Tibial nerve (tissue), 4 donors: ENCODE data around the gene DRD4. TPM values are rescaled to one million over a fixed set of nuclear protein-coding genes. Genes with fewer than 3 reads are reported as not detected.

ENCODE experiments used
- DNase-seq, 2 donors: peaks; one replicate each; pipeline ENCODE4 v3.0.0-alpha.2; 2019; ENCODE audit warnings: low spot score in 2 of 2
- H3K27ac ChIP-seq, 4 donors: fragments of 200-600 bp; sonication (generic) in 3 of 4; one replicate each; pipeline ENCODE4 v1.5.1; 2017 to 2019; ENCODE audit warnings: mild to moderate bottlenecking in 1 of 4
- H3K27me3 ChIP-seq, 2 donors: fragments of 200-600 bp; sonication (generic) in 1 of 2; one replicate each; pipeline versions ENCODE4 v1.5.1 to v1.6.0; 2017 to 2019
- H3K36me3 ChIP-seq, 3 donors: fragments of 200-600 bp; sonication (generic); one replicate each; pipeline ENCODE4 v1.5.1; 2018 to 2019
- H3K4me1 ChIP-seq, 4 donors: fragments of 200-600 bp; sonication (generic) in 3 of 4; one replicate each; pipeline ENCODE4 v1.5.1; 2017 to 2019
- H3K4me3 ChIP-seq, 4 donors: fragments of 200-600 bp; sonication (generic) in 3 of 4; one replicate each; pipeline ENCODE4 v1.5.1; 2017 to 2019; ENCODE audit warnings: mild to moderate bottlenecking in 1 of 4, moderate library complexity in 1 of 4
- H3K9me3 ChIP-seq, 4 donors: fragments of 200-600 bp; sonication (generic) in 3 of 4; one replicate each; pipeline ENCODE4 v1.5.1; 2017 to 2019
- CTCF ChIP-seq, 5 experiments: fragments of 200-600 bp in 3 of 5; fragments of 450-650 bp in 2 of 5; sonication (generic) in 3 of 5; IDR thresholded peaks; one replicate each; pipeline ENCODE4 v1.5.1; 2016 to 2019; ENCODE audit warnings: antibody characterized with exemption in 5 of 5, mild to moderate bottlenecking in 3 of 5, moderate library complexity in 2 of 5
- EP300 ChIP-seq, 2 donors: sonication (generic); formaldehyde crosslinking; IDR thresholded peaks; one replicate each; pipeline ENCODE4 v1.6.1; 2017; ENCODE audit warnings: antibody characterized with exemption in 2 of 2, mild to moderate bottlenecking in 1 of 2
- POLR2A ChIP-seq, 2 donors: fragments of 450-650 bp; IDR thresholded peaks; one replicate each; pipeline ENCODE4 v1.6.1; 2017; ENCODE audit warnings: antibody characterized with exemption in 2 of 2, mild to moderate bottlenecking in 2 of 2, moderate library complexity in 2 of 2
- WGBS, 2 donors: methylation state at CpG; one replicate each; pipeline ENCODE4 v1.1.5; 2018; 5-methylcytosine and 5-hydroxymethylcytosine counted together
- total RNA-seq, 4 donors: library from RNA; depleted of rRNA; stranded (reverse); fragments of >200 nt; gene quantifications; one replicate each; pipeline ENCODE4 v1.1.0, GENCODE V29; 2016

DRD4 gene
- total RNA-seq, 4 donors from 2014 or later: 0.84 to 2.5 (median 0.90) TPM; not detected in 1

GRCh38 chr11:613369-613968, 23.6 kb upstream of the DRD4 start:
- no peak overlapping the region for H3K4me3 ChIP-seq
- DNase-seq: peak; percentile 68 to 73
- WGBS, 2 donors: 58 to 64% methylated on average over 25 to 32 of the region's 36 CpGs

GRCh38 chr11:614021-614622, 22.9 kb upstream of the DRD4 start:
- H3K27me3 ChIP-seq: no peaks in the 10 kb centered on the region
- DNase-seq: no peak
- peaks cover 0 to 38% (median 17%) of the 10 kb centered on the region in 4 donors for H3K4me1 ChIP-seq
- H3K4me3 ChIP-seq: peak overlapping the region in 1 of 4 donors; percentile 75
- 75 to 79% methylated on average over 14 of the region's 14 CpGs for WGBS, 2 donors
- H3K9me3 ChIP-seq: no peaks in the 10 kb centered on the region
- no peak for TF ChIP-seq POLR2A (IDR thresholded peaks at IDR 0.05)
- TF ChIP-seq CTCF (IDR thresholded peaks at IDR 0.05): no peak
- no peak for TF ChIP-seq EP300 (IDR thresholded peaks at IDR 0.05)
- H3K27ac ChIP-seq: peak overlapping the region; percentile 34 to 96 (median 92)
- H3K36me3 ChIP-seq: peaks cover 0 to 67% (median 12%) of the 10 kb centered on the region in 3 donors

More at GRCh38 chr11:613369-613968, 23.6 kb upstream of the DRD4 start:
- no peak for TF ChIP-seq POLR2A (IDR thresholded peaks at IDR 0.05)
- no peak for TF ChIP-seq CTCF (IDR thresholded peaks at IDR 0.05)
- TF ChIP-seq EP300 (IDR thresholded peaks at IDR 0.05): no peak
- no peaks in the 10 kb centered on the region for H3K27me3 ChIP-seq
- peak overlapping the region; percentile 34 to 96 (median 92) for H3K27ac ChIP-seq
- peaks cover 0 to 73% (median 13%) of the 10 kb centered on the region in 3 donors for H3K36me3 ChIP-seq
- H3K9me3 ChIP-seq: no peaks in the 10 kb centered on the region
- peaks cover 0 to 38% (median 17%) of the 10 kb centered on the region in 4 donors for H3K4me1 ChIP-seq

DNA sequence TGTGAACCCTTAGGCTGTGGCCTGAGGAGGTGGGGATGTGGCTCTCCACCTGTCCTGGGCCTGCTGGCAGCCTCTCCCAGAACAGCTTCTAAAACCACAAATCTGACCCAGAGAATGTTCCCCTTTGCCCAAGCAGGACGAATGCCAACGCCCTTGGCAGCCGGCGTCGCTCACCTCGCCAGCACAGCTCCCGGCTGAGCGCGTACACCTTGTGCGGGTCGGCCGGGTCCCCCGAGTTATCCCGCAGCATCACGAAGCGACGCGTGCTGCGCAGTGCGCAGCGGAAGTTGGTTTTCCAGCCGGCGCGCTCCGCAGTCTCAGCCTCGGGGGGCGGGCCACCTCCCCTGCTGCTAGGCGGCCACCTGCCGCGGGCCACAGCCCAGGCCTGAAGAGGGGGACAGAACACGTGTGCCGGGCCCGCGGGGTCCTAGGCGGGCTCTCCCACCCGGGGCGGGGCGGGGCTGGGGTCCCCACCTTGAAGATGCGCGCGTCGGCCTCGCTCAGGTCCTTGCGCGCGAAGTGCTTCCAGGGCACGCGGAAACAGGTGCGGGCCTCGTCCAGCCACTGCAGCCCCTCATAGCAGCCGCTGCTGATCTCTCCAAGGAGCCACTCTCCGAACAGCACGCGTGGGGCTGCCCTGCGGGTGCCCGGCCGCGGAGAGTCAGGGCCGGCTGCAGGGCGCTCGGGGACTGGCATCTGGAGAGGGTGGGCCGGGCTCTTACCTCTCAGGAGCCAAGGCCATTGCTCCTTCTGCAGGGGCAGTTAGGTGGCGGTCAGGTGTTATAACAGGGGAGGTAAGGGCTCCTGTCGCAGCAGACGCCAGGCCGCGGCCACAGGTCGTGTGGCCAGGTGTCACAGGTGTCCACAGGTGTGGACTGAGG, 22.2 kb upstream of the DRD4 start:
- DNase-seq: no peak
- peak overlapping the region; percentile 56 to 83 (median 71) for H3K4me3 ChIP-seq
- H3K4me1 ChIP-seq: peaks cover 0 to 38% (median 17%) of the 10 kb centered on the region in 4 donors
- 67 to 72% methylated on average over 53 to 56 of the region's 68 CpGs for WGBS, 2 donors
- no peaks in the 10 kb centered on the region for H3K9me3 ChIP-seq
- TF ChIP-seq EP300 (IDR thresholded peaks at IDR 0.05) (no peak), POLR2A (IDR thresholded peaks at IDR 0.05) (no peak), CTCF (IDR thresholded peaks at IDR 0.05) (no peak)
- peaks cover 0 to 67% (median 12%) of the 10 kb centered on the region in 3 donors for H3K36me3 ChIP-seq
- peak overlapping the region; percentile 83 to 96 (median 92) for H3K27ac ChIP-seq
- H3K27me3 ChIP-seq: no peaks in the 10 kb centered on the region

DNA sequence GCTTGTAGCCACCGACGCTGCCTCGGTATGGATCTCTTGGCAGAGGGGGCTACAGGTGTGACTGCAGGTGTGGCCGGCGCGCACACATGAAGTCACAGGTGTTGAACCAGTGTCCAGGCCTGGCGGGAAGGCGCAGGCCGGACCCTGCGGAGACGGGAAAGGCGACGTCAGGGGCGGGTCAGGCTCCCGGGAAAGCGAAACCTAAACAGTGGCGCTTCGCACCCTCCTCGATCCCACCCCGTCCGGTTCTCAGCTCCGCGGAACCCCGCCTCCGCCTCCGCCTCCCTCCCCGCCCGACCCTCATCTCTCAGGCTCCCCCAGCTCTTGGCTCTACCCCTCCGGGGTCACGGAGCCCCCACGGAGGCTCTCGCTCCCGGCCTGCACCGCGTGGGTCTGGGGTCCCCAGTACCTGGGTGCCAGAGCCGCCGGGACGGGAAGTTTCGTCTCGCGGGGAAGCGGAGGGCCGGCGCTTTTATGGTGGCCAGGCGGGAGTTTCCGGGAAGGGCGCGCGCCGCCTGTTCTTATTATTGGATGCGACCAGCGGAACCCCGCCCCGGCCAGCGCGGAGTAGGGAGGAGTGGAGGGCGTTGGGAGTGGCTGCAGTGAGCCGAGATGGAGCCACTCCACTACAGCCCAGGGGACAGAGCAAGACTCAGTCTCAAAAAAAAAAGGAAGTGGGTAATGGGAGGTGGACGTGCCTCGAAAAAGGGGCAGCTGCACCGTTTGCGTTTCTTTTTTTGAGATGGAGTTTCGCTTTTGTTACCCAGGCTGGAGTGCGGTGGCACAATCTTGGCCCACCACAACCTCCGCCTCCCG, 21.4 kb upstream of the DRD4 start, which contains the start of gene IRF7:
TSS of gene IRF7 (minus strand) at position 447 of the 816 bp plus-strand sequence. CDS start 586 bp downstream, outside the sequence.
- peak in 1 of 2 donors; percentile 82 for TF ChIP-seq POLR2A (IDR thresholded peaks at IDR 0.05)
- TF ChIP-seq EP300 (IDR thresholded peaks at IDR 0.05): peak in 1 of 2 donors; percentile 91
- TF ChIP-seq CTCF (IDR thresholded peaks at IDR 0.05): peak in 1 of 5 experiments; percentile 29
- Histone ChIP-seq H3K27ac (peak within 1 kb of the TSS; percentile 83 to 96 (median 92)), H3K36me3 (peaks cover 0 to 65% (median 10%) of the 10 kb centered on the region in 3 donors), H3K9me3 (no peaks in the 10 kb centered on the region), H3K4me1 (peaks cover 0 to 44% (median 17%) of the 10 kb centered on the region in 4 donors), H3K27me3 (no peaks in the 10 kb centered on the region), H3K4me3 (peak within 1 kb of the TSS; percentile 56 to 83 (median 71))
- DNase-seq: peak; percentile 95
- WGBS, 2 donors: 6 to 8% methylated on average over 38 to 55 of the region's 66 CpGs
